LNCAP (cell line): ENCODE results near the gene NTN1.
A peak's percentile ranks its signal among the peaks of the same experiment; 100 is the strongest.

Experiments used
- TF ChIP-seq, protein P1 (sequence below): fragments of 450-650 bp; IDR thresholded peaks from 2 replicates; pipeline ENCODE4 v1.5.1; 2017; ENCODE audit warnings: mild to moderate bottlenecking

NTN1 gene

DNA sequence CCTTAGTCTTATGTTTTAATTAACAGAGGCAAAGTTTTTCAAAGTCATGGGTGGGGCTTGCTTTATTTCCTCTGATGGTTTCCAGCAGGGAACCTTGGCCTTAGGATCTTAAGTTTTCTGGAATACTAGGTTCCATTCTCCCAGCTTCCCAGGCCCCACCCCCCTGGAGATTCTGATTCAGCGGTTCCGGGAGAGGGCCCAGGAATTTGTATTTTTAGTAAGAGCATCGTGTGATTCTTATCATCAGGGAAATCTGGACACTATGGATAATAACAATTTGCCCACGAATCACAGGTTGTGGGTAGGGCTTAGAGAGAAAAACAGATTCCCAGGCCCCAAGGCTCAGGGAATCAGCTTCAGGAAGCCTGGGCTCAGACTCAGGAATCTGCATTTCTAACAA is 263.6 kb downstream of the NTN1 start:
- TF ChIP-seq, protein P1, sequence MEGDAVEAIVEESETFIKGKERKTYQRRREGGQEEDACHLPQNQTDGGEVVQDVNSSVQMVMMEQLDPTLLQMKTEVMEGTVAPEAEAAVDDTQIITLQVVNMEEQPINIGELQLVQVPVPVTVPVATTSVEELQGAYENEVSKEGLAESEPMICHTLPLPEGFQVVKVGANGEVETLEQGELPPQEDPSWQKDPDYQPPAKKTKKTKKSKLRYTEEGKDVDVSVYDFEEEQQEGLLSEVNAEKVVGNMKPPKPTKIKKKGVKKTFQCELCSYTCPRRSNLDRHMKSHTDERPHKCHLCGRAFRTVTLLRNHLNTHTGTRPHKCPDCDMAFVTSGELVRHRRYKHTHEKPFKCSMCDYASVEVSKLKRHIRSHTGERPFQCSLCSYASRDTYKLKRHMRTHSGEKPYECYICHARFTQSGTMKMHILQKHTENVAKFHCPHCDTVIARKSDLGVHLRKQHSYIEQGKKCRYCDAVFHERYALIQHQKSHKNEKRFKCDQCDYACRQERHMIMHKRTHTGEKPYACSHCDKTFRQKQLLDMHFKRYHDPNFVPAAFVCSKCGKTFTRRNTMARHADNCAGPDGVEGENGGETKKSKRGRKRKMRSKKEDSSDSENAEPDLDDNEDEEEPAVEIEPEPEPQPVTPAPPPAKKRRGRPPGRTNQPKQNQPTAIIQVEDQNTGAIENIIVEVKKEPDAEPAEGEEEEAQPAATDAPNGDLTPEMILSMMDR, result no peak

DNA sequence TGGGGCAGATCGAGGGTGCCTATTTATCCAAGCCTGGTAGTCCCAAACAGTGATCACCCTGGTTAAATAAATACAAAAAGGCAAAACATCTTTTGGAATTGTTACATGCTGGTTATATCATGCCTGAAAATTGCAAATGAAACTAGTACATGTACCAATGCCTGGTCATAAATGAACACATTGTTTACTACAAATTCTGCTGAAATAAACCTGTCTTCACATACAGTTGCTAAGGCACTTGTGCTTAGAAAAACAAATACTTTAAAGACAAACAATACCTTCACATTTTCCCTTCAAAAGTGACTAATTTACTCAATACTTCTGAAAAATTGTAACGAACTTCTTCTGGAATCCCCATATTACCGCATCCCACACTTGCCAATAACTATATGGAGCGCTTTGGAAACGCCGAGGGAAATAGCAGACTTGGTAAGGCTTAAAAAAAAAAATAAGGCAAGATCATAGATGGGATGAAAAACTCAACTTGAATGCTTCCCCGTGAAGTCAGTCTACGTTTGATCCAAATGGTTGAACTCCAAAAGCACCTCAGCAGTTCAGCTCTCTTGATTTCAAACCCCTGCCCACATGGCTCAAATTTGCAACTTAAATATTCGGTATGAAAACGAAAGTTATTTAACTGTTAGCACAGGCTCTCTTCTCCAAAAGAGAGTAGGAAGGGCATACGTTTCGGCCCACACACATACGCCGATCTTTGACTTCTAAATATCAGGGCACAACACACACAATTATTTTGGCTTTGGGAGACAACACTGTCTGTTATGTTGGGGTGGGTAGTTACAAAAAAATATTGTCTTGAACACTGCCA is 264.5 kb downstream of the NTN1 start:
- TF ChIP-seq, protein P1, result no peak

DNA sequence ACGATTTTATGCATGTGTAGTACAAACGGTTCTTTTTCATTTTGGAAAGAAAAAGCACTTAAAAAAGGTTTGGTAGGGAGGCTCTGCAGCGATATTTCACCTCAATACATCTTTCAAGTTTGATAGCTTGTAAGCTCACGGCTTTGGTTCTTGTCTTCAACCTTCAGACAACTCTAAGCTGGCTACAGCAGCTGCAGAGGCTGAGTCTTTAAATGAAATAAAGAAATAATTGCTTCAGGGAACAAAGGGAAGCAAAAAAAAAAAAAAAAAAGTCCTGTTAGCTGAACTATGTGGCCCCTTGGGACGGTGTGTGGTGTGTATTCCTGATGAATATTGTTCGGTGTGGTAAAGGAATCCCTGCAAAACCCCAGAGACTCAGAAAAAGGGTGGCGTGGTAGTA is 265.1 kb downstream of the NTN1 start:
- TF ChIP-seq, protein P1, result no peak

DNA sequence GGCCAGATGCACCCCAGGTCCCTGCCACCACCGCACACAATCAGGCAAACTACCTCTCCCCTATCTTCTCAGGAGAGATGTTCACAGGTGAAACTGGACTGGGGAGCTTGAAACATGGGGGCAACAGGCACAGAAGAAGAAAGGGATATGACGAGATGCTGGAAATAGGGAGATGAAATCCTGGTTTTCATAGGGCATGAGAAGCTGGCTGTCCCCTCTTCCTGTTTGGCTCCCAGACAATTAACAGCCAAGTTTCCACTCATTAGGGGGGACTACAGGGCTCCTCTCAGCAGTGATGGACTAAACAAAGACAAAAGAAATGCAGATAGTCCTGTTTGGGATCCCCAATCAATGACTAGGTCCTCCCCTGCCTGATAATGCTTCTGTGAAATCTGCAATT is 266.0 kb downstream of the NTN1 start:
- TF ChIP-seq, protein P1, result no peak

DNA sequence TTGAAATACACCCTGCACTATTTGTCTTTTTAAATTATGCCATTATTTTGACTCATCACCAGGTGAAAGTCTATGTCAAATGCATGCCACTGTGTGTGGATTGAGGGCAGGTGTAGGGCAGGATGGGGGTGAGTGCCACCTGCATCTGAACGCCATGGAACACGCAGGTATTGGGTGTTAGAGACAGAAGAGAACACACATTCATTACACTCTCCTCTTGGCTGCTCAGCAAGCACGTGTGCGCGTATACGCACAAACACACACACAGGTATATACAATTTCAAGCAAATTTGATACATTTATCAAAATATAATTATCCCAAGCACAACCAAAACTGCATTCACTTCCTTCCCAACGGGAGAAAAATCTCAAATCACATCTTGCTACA is 268.9 kb downstream of the NTN1 start:
- TF ChIP-seq, protein P1, result no peak

DNA sequence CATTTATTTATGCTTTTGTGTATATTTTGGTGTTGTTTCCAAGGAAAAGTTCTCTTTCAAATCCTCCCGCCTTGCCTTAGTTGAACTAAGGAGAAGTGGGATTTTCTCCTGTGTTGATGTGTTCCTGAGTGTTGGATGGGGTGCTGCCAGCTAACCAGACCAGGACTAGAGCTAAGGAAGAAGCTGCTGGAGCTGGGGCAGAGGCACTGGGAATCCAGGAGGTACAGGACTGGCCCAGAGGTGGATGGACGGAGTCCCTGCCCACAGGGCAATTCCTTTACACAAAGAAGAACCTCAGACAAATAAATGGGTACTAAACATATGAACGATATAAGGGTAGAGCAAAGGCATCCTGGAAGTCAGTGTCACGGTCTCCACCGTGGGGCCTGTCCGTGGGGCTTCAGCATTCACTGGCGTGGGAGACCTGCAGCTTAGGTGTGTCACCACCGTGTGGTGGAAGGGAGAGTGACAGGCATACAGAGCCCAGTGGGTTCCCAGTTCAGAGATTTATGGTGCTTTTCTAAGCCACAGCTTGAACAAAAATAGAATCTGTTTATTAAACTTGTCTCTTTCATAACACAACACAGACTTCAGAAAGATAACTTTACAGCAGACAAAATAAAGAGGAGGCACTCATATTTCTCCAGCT is 270.7 kb downstream of the NTN1 start:
- TF ChIP-seq, protein P1, result peak; percentile 85

DNA sequence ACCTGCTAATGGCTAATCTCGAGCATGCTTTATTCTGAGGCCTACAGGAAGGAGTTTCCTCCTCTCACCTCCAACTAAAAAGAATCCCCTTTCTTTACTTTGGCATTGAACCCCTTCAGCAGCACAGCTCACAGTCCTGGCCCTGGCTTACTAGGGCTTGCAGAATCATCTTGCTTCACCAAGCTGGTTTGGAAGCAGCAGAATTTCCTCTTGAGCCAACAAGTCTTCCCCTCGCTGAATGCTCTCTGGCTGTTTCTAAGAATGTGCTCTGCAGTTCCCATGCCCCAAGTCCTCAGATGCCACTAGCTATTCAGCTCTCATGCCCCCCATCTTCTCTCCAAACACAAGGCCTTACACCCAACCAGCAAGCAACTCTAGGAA is 271.2 kb downstream of the NTN1 start:
- TF ChIP-seq, protein P1, result 0 out of 2 replicates have a peak, but pooled peaks have one; percentile 13
